Thyroid gland (tissue), 4 donors: ENCODE results near the gene NUFIP1.

Source experiments
- CTCF ChIP-seq, 6 experiments: fragments of 200-600 bp in 3 of 6; fragments of 450-650 bp in 3 of 6; sonication (generic) in 3 of 6; IDR thresholded peaks; one replicate each; pipeline ENCODE4 v1.5.1; 2016 to 2019; ENCODE audit warnings: antibody characterized with exemption in 6 of 6, mild to moderate bottlenecking in 2 of 6, inconsistent platforms in 1 of 6, moderate library complexity in 1 of 6
- POLR2A ChIP-seq, 2 donors: fragments of 450-650 bp; IDR thresholded peaks; one replicate each; pipeline ENCODE4 v1.6.1; 2017; ENCODE audit warnings: antibody characterized with exemption in 2 of 2, mild to moderate bottlenecking in 2 of 2, moderate library complexity in 1 of 2

- no peak for TF ChIP-seq CTCF (IDR thresholded peaks at IDR 0.05)
- no peak for TF ChIP-seq POLR2A (IDR thresholded peaks at IDR 0.05)
These were observed 85.7 kb downstream of the NUFIP1 start for GRCh38 chr13:44903574-44903985.
